ENCODE data around the gene TM7SF3.

Gene TM7SF3

DNA sequence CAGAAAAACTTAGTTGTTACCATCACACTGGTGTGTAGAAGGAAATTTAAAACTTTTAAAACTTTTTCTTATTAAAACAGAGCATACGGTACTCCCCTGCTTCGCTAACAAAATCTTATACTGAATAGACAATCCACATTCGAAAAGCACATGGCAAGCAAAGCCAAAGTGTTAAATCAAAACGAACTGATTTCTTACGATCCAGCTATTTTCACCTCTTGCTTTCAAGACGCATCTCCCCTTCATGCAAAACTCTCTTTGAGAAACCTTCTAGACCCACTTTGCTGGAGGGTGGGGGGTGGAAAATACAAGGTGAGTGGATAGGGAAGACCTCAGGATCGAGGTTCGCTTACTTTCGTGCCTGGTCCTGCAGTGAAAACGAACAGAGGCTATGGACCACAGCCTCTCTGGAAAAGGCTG, 76.7 kb downstream of the TM7SF3 start:
- Histone ChIP-seq H3K9me3 (no peaks in the 10 kb centered on the region), H3K4me3 (ENCODE audit: low read depth, low read length) (peak overlapping the region; percentile 97), H3K4me1 (no peaks in the 10 kb centered on the region; the same call in 1 of the 2 replicates), H3K36me3 (no peaks in the 10 kb centered on the region), H3K27me3 (no peaks in the 10 kb centered on the region)
- TF ChIP-seq CTCF (IDR thresholded peaks at IDR 0.05; ENCODE audit: low read depth, low read length), result no peak
- DNase-seq, result no peak

GRCh38 chr12:26936559-26937442, 77.4 kb downstream of the TM7SF3 start:
- Histone ChIP-seq H3K4me3 (ENCODE audit: low read depth, low read length) (peak overlapping the region; percentile 97), H3K36me3 (no peaks in the 10 kb centered on the region), H3K9me3 (no peaks in the 10 kb centered on the region), H3K4me1 (no peaks in the 10 kb centered on the region; the same call in 1 of the 2 replicates), H3K27me3 (no peaks in the 10 kb centered on the region)
- DNase-seq, result no peak
- TF ChIP-seq CTCF (IDR thresholded peaks at IDR 0.05; ENCODE audit: low read depth, low read length), result no peak

DNA sequence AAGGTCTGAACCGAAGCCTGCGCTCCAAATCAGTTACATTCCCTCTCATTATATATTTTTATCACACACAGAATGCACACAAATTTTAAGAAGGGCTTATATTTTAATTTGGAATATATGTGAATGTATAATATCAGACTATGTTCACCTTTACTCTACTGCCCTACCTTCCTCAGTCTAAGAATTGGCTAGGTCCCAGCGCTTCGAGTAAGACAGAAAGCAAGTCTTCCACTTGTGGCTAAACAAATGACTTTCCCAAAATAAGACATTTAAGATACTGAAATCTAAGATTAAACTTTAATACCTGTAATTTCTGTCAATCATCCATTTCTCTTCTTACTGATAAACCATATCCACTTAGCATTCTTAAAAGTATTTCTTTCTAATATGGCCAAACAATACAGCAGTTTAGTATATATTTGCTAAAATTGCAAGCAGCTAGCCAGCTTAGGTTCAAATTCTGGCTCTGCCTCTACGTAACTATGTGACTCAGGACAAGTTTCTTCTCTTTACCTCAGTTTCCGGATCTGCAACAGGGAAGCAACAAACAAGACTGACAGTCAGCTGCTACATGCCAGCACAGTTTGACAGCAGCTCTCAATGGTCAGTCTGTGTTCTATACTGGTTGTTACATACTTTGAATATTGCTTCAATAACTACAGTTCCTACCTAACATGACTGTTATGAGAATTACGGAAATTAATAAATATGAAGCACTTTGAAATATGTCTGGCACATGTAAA, 78.4 kb downstream of the TM7SF3 start:
- Histone ChIP-seq H3K4me3 (ENCODE audit: low read depth, low read length) (no peak overlapping the region; the same call in 1 of the 2 replicates), H3K36me3 (peaks cover 4% of the 10 kb centered on the region; the same call in 1 of the 2 replicates), H3K27me3 (no peaks in the 10 kb centered on the region), H3K9me3 (no peaks in the 10 kb centered on the region), H3K4me1 (no peaks in the 10 kb centered on the region; the same call in 1 of the 2 replicates)
- TF ChIP-seq CTCF (IDR thresholded peaks at IDR 0.05; ENCODE audit: low read depth, low read length), result no peak
- no peak for DNase-seq

DNA sequence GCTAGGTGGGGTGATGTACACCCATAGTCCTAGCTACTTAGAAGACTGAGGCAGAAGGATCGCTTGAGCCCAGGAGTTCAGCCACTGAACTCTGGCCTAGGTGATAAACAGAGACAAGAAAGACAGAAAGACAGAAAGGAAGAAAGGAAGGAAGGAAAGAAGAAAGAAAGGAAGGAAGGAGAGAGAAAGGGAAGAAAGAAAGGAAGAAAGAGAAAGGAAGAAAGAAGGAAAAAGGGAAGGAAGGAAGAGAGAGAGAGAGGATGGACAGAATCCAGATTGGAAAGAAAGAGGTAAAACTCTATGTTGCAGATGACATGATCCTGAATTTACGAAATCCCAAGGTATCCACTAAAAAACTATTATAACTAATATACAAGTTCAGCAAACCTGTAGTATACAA, 84.6 kb downstream of the TM7SF3 start:
- no peak for TF ChIP-seq CTCF (IDR thresholded peaks at IDR 0.05; ENCODE audit: low read depth, low read length)
- peaks cover 32% of the 10 kb centered on the region for H3K36me3 ChIP-seq
- no peak for DNase-seq
- no peaks in the 10 kb centered on the region for H3K4me1 ChIP-seq
- H3K27me3 ChIP-seq, result no peaks in the 10 kb centered on the region
- H3K4me3 ChIP-seq (ENCODE audit: low read depth, low read length), result no peak overlapping the region
- H3K9me3 ChIP-seq, result no peaks in the 10 kb centered on the region

- TF ChIP-seq CTCF (IDR thresholded peaks at IDR 0.05; ENCODE audit: low read depth, low read length), result no peak
- Histone ChIP-seq H3K4me3 (ENCODE audit: low read depth, low read length) (no peak overlapping the region), H3K36me3 (peaks cover 40% of the 10 kb centered on the region), H3K27me3 (no peaks in the 10 kb centered on the region), H3K4me1 (no peaks in the 10 kb centered on the region), H3K9me3 (no peaks in the 10 kb centered on the region)
- DNase-seq, result no peak
Observed at GRCh38 chr12:26928661-26929060, 85.5 kb downstream of the TM7SF3 start.
